HG03159 (cell line): ENCODE data around the gene ORC3.
"Not testable (repeated sequence)": the region's sequence is repeated elsewhere in the genome, so short reads cannot be mapped to it uniquely, and the experiment has no call there.

ENCODE experiments used
- ATAC-seq: cut with Tn5 transposase; IDR thresholded peaks from one replicate; pipeline ENCODE4 v1.9.1; 2021; ENCODE audit warnings: mild to moderate bottlenecking, moderate library complexity; ENCODE audit not compliant: unreplicated experiment

ORC3 gene

DNA sequence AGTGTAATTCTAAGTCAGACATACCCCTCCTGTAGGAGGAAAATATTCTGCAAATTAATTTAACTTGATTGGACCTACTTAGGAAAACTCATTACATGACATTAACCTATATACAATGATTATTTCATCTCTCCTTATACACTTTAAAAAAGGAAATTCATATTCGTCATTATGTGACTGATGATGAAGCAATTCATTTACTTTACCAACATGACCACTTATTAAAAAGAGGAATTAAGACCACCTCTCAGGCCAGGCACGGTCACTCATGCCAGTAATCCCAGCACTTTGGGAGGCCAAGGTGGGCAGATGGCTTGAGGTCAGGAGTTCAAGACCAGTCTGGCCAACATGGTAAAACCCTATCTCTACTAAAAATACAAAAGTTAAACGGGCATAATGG is 100.5 kb downstream of the ORC3 start:
- ATAC-seq = no peak

- ATAC-seq = no peak
These were observed 102.2 kb downstream of the ORC3 start for GRCh38 chr6:87692086-87692485.

- ATAC-seq = not testable (repeated sequence)
These were observed 106.9 kb downstream of the ORC3 start for GRCh38 chr6:87696817-87697216.

GRCh38 chr6:87697581-87698546 is 107.9 kb downstream of the ORC3 start:
- no peak for ATAC-seq

DNA sequence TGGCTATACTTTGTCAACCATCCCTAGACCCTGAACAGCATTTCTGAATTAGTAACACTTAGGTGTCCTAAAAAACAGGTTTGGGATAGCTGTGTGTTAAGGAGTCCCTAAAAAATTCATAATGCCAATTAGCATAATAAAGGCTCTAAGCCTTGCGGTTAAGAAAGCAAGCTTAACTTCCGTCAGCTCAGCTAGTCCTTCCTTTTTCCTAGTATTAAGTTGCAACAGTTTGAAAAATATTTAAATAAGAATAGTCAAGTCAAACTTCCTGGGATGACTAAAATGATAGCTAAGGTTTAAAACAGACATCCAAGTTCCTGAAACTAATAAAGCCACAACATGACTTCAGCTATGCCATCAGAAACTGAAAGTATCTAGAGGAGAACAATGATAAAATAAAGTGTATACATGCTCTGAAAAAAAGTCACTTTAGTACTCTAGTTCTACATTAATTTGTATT is 108.6 kb downstream of the ORC3 start:
- no peak for ATAC-seq

DNA sequence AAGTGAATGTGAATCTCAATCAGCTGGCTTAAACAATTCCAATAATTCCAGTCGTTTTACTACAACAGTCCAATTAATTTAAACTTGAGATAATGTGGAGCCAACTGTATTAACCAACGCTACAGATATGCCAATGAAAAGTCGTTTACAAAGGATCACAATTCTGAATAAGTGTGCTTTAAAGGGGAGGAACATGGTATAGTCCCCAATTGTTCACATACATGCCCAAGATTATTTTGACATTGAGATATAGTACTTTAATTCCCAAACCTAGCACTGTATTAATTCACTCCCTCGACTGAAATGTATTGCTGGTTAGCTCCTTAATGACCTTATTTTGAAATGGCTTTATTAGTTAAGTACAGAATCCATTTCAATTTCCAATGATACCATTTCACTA is 109.6 kb downstream of the ORC3 start:
- no peak for ATAC-seq

GRCh38 chr6:87700397-87701343 is 110.7 kb downstream of the ORC3 start:
- ATAC-seq = no peak

DNA sequence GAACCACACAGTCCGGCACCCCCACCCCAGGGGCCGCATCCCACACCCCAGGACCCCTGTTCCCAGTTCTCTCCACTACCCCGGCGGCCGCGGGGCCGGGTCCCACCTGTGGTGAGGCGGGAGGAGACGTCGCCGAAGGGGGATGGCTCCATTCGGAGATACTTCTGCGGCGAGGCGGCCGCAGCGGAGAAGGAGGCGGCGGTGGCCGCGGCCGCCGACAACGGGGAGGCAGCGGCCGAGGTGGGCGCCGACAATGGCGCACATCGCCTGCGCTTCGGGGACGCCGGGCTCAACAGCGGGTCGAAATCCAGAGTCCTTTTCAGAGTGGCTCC is 111.4 kb downstream of the ORC3 start:
- ATAC-seq = no peak

DNA sequence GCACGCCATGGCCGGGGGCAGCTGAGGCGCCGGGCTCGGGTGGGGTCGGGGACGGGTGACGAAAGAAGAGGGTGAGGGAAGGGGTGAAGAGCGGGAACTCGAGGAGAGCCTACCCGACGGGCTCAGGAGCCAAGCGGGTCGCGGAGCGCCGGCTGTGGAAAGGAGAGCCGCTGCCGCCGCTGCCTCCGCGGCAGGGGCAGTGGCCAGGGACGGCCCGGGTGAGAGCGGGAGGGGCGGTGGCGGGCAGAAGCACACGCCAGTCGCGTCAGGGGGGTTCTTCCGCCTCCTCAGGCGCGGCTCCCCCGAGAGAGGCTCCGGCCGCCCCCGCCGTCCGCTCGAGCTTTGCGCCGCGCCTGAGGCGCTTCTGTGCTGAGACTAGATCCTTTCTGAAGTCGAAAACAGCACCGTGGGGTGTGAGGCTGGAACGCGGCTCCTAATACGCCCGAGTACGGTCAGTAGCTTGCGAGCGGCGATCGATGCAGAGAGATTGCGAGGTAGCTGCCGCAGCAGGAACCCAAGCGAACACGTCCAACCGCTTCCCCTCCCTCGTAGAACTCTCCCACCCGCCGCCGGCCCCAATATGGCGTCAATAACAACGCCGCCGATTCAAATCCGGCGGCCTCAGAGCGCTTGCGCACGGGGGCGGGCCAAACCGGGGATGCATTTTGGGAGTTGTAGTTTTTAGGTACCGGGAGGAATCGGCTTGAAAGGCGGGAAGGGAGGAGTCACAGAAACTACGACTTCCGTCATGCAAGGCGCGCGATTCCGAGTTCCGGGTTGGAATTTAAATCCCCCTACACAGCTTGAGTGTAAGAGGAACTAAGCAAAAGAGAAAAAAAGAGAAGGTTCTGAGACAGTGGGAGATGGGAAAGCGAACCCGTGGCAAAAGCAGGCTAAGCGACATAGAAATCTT is 112.0 kb downstream of the ORC3 start, which contains the start of gene AKIRIN2:
Gene AKIRIN2 (minus strand): TSS at position 558 of the 913 bp plus-strand sequence. CDS start 549 bp downstream, at position 9.
- ATAC-seq = peak; percentile 61

- peak; percentile 9 for ATAC-seq
These were observed 112.6 kb downstream of the ORC3 start for GRCh38 chr6:87702589-87702945.

- not testable (repeated sequence) for ATAC-seq
These were observed 113.1 kb downstream of the ORC3 start for GRCh38 chr6:87703039-87703438.

DNA sequence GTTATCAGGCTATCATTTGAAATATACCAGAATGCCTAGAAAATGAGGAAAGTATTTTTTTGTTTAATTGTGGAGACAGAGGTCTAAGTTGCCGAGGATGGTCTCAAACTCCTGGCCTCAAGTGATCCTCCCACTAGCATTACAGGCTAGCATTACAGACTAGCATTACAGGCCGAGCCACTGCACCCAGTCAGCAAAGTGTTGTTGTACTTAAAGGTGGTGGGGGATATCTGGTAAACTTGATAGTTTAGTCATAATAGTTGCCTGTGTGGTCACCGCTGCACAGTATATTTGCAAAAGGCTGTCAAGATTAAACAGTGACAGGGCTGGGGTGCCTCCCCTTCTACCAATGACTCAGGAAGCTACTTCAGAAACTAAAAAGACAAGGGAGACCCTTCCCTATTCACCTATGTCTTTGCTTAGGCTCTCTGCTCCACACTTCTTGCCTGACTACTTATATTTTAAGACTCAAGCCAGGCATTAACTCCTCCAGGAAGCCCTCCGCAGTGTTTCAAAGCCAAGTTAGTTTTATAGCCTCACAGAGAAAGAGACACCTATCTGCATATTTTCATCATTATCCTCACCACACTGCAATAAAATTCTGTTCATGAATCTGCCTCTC is 115.2 kb downstream of the ORC3 start:
- peak; percentile 55 for ATAC-seq

DNA sequence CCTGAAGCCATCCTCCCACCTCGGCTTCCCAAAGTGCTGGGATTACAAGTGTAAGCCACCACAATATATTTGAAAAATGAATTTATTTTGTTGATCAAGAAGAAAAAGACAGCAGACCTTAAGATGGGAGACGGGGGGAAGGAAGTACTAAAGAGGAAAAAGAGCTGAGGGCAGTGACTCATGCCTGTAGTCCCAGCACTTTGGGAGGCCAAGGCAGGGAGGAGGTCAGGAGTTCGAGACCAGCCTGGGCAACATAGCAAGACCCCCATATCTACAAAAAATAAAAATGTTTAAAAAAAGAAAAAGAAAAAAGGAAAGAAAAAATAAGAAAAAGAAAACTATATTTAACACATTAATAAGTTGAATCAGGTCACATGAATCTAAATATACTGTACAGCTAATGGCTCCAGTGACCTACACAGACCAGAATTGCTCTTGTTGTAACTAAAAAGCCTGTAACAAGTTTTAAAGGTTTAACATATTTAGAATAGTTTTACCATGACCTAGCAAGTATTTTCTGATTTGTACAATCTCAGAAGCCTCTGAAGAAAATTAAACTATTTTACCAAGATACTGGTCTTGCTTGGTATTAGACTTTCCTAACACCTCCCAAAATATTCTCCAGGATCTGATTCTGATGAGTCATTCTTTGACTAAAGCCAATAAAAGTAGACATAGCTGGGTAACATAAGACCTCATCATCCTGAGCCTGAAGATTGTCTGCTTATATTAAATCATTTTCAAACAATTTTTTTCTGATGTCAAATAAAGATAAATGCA is 116.4 kb downstream of the ORC3 start:
- no peak for ATAC-seq

DNA sequence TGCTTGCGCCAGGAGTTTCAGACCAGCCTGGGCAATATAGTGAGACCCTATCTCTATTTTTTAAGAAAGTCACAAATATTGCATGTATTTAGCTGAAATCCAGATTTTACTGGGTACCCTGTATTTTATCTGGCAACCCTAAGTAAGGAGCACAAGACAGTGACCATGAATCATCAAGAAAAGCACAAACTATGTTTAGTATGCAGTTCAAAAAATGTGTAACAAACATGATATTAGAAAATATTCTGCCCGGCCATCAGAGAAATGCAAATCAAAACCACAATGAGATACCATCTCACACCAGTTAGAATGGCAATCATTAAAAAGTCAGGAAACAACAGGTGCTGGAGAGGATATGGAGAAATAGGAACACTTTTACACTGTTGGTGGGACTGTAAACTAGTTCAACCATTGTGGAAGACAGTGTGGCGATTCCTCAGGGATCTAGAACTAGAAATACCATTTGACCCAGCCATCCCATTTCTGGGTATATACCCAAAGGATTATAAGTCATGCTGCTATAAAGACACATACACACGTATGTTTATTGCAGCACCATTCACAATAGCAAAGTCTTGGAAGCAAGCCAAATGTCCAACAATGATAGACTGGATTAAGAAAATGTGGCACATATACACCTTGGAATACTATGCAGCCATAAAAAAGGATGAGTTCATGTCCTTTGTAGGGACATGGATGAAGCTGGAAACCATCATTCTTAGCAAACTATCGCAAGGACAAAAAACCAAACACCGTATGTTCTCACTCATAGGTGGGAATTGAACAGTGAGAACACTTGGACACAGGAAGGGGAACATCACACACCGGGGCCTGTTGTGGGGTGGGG is 118.9 kb downstream of the ORC3 start:
- ATAC-seq = not testable (repeated sequence)

- no peak for ATAC-seq
These were observed 120.2 kb downstream of the ORC3 start for GRCh38 chr6:87710090-87710489.

GRCh38 chr6:87712713-87713112 is 122.8 kb downstream of the ORC3 start:
- not testable (repeated sequence) for ATAC-seq

DNA sequence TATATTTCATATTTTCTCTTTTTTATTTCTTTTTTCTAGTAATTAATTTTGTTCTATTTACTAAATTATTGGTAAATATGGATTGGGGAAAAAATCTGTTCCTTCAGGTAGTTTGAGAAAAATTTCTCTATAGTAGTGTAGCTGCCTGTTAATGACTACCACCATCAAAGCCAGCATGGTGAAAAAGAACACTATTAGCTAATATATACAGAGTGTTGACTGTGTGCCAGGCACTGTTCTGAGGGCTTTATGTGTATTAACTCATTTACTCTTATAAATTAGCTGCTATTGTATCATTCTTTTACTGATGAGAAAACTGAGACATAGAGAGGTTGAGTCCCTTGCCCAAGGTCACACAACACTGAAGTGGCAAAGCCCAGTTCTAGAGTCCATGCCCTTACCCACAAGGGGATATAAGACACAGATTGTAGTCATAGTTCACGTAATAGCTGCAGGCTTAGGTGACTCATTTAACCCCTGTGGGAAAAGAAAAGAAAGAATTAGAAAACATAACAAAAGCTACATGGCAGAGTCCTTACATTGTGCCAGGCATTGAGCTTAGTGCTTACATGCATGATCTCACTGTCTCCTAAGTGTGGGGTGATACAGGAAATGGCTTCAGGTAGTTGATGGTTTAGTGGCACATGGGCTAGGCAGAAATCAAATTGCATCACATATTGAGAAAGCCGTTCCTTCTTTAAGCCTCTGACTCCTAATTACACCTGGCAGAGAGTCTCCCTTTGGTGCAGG is 124.3 kb downstream of the ORC3 start:
- ATAC-seq = peak; percentile 43
